GM18861 (cell line): ENCODE data around the gene GNS.
"Not testable (repeated sequence)": the region's sequence is repeated elsewhere in the genome, so short reads cannot be mapped to it uniquely, and the experiment has no call there.

Experiments used
- ATAC-seq: cut with Tn5 transposase; IDR thresholded peaks from one replicate; pipeline ENCODE4 v1.9.1; 2021; ENCODE audit not compliant: unreplicated experiment

GNS gene

GRCh38 chr12:64780132-64780530 is 20.9 kb upstream of the GNS start:
- no peak for ATAC-seq

GRCh38 chr12:64779354-64779974 is 20.3 kb upstream of the GNS start:
- no peak for ATAC-seq

DNA sequence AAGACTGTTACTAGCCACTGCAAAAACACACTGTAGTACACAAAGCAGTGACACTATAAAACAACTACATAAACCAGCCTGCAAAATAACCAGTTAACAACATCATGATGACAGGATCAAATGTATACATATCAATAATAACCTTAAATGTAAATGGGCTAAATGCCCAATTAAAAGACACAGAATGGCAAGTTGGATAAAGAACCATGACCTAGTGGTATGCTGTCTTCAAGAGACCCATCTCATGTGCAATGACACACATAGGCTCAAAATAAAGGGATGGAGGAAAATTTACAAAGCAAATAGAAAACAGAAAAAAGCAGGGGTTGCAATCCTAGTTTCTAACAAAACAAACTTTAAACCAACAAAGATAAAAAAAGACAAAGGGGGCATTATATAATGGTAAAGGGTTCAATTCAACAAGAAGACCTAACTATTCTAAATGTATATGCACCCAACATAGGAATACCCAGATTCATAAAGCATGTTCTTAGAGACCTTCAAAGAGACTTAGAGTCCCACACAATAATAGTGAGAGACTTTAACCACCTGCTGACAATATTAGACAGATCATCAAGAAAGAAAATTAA is 16.0 kb upstream of the GNS start:
- ATAC-seq: not testable (repeated sequence)

DNA sequence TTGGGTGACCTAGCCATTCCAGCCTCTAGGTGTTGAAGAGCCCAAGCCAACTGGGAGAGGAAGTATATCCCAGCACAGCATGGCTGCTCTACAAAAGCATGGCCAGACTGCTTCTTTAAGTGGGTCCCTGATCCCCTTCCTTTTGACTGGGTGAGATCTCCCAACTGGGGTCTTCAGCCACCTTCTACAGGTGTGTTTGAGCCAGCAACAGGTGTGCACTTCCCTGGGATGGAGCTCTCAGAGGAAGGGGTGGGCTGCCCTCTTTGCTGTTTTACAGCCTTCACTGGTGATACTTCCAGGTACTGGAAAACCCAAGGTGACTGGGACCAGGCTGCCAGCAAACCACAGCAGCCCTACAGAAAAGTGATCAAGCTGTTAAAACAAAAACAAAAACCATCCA is 14.2 kb upstream of the GNS start:
- ATAC-seq: no peak

- ATAC-seq: no peak
Measured at GRCh38 chr12:64767495-64767894, 8.3 kb upstream of the GNS start.

- ATAC-seq: no peak
Measured at GRCh38 chr12:64760808-64761573, 1.8 kb upstream of the GNS start.

- no peak for ATAC-seq
Measured at GRCh38 chr12:64757771-64758170, 1.4 kb downstream of the GNS start.

GRCh38 chr12:64756376-64756775 is 2.8 kb downstream of the GNS start:
- peak; percentile 39 for ATAC-seq

DNA sequence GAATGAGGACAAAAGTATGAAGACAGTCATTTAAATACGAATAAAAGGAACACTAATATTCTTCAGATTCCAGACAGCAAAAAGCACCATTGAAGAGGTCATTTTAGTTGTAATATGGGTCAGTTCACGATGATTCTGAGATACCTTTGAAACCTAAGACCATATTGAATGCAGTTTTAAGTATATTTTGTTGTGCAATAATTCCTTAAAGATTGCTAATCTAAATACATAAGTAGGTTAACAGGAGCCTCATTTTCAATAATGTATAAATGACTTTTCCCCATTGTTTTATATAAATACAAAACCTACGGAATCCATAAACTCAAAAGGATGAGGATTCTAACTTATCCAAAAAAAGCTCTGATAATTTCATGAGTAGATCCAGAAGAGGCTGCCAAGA is 5.8 kb downstream of the GNS start:
- ATAC-seq: no peak

GRCh38 chr12:64752833-64753238 is 6.4 kb downstream of the GNS start:
- no peak for ATAC-seq

GRCh38 chr12:64752032-64752431 is 7.2 kb downstream of the GNS start:
- no peak for ATAC-seq

DNA sequence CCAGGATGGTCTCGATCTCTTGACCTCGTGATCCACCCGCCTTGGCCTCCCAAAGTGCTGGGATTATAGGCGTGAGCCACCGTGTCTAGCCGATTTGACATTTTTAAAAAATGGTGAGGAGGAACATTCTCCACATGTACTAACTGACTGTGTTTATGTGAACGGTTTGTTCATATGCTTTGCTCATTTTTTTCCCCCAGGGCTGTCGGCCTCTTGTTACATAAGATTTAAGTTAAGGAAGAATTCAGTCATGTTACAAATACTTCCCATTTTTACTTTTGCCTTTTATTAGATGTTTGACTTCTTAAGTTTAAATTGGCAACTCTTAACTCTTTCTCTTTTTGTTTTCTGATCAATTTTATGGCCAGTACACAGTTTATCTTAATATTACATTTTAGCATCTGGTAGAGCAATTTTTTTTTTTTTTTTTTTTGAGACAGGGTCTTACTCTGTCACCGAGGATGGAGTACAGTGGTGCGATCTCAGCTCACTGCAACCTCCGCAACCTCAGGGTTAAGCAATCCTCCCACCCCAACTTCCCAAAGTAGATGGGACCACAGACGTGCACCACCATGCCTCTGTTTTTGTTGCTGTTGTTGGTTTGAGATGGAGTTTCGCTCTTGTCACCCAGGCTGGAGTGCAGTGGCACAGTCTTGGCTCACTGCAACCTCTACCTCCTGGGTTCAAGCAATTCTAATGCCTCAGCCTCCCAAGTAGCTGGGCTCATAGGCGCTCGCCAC is 9.6 kb downstream of the GNS start:
- ATAC-seq: no peak

- ATAC-seq: no peak
Measured at GRCh38 chr12:64747695-64748094, 11.5 kb downstream of the GNS start.

DNA sequence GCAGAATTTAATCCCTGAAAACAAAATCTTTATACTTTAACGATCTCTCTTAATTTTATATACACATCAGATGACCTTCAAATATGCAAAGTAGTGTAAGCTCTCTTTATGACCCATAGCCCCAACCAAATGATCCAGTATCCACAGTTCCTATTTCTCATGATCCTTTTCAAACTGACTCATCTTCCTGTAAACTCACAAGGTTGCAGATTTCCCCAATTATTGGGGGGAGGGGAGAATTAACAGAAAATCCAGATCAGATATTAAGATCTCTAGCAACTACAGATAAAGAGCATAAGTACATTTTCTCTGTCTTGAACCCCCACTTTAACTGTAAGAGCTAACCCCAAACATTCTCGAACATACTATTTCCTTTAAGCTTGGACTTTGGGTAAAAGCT is 12.5 kb downstream of the GNS start:
- ATAC-seq: no peak

DNA sequence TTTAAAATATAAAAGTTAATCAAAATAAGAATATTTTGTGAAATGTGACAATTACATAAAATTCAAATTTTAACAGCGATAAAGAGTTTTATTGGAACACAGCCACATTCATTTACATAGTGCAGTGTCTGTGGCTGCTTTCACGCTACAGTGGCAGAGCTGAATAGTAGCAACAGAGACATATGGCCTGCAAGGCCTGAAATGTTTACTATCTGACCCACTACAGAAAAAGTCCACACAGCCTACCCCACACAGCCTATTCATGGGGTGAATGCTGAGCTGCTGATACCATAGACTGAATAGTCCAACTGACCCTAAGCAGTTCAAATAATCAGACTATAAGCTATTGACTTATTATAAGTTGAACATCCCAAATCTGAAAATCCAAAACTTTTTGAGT is 13.2 kb downstream of the GNS start:
- ATAC-seq: no peak

DNA sequence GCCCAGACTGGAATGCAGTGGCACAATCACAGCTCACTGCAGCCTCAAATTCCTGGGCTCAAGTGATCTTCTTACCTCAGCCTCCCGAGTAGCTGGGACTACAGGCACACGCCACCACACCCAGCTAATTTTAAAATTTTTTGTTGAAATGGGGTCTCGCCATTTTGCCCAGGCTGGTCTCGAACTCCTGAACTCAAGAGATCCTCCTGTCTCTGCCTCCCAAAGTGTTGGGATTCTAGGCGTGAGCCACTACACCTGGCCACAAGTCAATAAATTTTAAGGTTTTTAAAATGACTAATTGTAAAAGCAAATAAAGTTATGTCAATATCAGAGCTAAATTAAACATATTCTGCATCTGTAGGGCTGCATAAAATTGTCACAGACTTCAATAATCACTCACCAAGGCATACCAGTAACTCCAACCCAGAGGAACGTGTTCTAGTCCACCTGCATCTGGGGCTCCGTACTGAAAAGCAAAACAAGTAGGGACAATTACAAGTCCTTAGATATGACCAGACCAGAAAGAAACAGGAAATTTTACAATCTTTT is 13.9 kb downstream of the GNS start:
- ATAC-seq: no peak

DNA sequence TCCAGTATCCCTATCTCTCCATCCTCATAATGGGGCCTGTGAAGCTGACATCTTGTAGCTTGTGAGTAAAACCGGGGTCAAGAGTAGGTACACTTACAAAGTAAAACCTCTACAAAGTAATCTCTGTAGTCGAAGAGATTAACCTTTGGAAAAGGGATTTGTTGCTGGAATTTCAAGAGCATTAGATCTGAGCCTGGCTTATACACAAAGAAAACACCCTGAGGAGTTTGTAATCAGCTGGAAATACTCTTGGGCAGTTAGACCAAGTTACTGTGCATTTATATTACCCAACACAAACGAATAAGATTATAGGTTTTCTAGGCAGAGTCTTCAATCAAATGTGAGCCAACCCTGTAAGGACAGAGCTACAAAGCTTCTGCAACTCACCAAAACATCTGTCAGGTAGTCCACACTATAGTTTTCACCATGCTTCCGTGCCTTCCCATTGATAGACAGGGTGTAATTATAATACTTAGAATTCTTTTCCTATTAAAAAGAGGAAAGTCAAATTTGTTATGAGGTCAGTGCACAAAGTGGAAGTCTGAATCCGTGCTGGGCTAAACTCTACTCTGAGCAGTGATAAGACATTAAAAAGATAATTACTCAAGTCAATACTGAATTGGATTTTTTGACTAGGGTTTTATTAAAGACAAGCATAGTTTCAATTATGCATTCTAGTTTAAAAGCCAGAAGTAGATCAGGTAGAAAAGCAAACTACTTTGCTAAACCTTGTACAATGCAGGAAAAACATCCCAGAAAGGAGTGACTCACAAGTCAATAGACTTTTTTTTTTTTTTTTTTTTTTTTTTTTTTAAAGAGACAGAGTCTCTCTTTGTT is 14.6 kb downstream of the GNS start:
- no peak for ATAC-seq

- no peak for ATAC-seq
Measured at GRCh38 chr12:64743206-64743605, 16.0 kb downstream of the GNS start.

DNA sequence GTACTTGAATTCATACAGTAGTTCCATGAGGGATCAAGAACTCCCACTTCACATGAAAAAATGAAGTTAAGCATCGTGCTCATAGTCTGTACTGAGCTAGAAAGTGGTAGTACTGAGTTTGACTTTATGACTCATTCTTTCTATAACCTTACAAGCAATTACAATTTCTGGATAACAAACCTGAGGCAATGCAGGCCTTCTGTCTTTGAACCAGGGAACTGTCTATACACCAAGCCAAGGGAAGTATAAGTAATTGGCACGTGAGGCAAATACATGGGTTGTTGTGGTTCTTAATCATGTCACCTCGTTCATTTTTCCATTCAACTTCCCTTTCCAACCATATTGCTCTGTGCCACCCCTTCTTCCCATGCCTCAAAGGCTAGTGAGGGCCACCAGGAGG is 16.8 kb downstream of the GNS start:
- ATAC-seq: no peak

DNA sequence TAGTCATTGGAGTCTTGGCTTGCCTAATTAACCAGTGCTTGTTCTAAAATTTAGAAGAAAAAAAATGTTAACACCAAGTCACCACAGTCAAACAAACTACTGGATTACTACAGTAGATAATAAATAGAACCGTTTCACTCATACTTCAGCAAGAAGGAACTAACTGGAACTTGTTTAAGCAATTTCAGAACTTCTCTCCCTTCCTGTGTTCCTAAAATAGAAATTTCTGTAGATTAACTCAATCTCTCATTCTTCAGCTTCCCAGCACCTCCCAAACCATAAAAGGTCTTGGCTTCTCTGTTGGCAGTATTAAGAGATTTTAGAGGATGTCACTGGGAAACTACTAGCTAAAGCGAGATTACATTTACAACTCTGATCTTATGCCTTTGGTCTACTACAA is 18.6 kb downstream of the GNS start:
- no peak for ATAC-seq

- ATAC-seq: no peak
Measured at GRCh38 chr12:64739778-64740177, 19.4 kb downstream of the GNS start.
